ENCODE data around the gene TJP1.
"Not testable (repeated sequence)": the region's sequence is repeated elsewhere in the genome, so short reads cannot be mapped to it uniquely, and the experiment has no call there.

Gene TJP1

DNA sequence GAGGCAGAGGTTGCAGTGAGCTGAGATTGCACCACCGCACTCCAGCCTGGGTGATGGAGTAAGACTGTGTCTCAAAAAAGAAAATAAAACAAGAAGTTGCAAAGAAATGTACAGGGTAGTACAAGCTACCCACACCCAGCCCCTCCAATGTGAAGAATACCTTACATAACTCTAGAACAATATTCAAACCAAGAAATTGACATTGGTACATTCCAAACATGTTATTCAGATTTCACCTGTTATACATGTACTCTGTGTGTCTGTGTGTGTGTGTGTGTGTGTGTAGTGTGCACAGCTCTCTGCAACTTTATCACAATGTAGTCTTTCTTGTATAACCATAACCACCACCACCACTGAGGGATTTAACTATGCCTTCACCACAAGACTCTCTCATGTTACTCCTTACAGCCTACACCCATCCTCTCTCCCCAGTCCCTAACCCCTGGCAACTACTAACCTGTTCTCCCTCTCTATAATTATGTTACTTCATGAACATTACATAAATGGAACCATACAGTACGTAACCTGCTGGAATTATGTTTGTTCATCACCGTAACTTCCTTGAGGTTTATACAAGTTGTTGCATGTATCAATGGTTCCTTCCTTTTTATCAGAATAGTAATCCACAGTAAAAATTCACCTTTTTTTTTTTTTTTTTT lies 16.2 kb upstream of the TJP1 start:
- no peak for DNase-seq

GRCh38 chr15:29835301-29835700 lies 13.0 kb upstream of the TJP1 start:
- no peak for DNase-seq

DNA sequence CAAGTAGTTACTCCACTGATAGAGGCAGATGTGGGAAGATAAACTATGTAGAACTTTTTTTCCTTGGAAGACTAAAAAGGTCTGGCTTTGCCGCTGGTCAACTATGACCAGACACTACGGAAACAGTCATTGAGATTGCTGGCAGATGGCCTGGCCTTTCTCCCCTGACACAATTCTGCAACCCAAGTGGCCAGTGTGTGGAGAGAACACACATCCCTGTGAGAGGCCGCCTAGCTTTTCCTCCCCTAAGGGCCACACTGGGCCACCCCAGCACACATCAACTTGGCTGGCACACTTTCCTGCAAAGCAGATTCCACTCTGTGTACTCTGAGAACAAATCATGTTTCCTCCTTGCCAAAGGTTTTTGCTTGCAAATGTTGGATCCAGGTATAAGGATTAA lies 10.4 kb upstream of the TJP1 start:
- DNase-seq = no peak

DNA sequence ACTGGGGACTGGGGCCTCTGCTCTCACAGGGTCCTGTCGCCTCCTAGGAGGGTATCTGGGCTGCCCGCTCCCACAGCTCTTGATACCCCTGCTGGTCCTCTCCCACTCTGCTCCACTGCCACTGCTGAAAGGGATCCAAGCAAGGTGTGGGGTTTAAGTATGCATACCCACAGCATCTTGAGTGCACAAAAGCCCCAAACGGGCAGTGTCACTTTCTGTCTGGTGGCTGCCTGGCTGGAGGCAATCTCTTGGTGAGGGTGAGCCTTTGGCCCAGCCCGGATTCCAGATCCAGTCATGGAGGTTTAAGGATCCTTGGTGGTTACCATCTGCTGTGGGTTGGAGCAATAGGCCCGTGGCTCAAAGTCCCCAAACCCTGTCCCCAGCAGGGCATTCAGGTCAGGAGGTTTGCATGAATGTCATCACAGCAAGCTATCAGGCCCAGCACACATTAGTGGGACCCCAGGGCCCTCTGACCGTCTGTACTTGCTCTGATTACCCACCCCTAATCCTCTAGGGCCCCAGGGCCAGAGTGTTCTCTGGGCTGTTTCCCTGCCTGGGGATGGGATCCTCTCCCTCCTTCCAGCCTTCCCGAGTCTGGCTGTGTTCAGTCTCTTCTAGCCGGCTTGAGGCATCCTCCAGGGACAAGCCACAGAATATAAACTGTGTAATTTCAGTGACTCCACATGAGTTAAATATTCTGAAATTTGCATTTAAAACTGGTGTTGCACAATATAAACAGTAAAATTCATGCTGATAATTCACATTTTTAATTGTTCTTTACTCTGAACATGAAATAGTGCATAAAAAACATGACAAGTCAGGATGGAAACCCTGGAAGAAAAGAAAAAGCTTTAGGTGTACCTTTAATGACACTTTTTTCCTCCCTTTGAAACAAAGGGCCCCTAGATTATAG lies 4.9 kb upstream of the TJP1 start:
- DNase-seq = no peak

- DNase-seq = no peak
These were observed 3.0 kb upstream of the TJP1 start for GRCh38 chr15:29825227-29825626.

- DNase-seq = no peak
These were observed 604 bp upstream of the TJP1 start for GRCh38 chr15:29822684-29823459.

- DNase-seq = peak; percentile 55
These were observed 710 bp downstream of the TJP1 start for GRCh38 chr15:29821416-29822099.

GRCh38 chr15:29820394-29821154 lies 1.7 kb downstream of the TJP1 start:
- DNase-seq = no peak

DNA sequence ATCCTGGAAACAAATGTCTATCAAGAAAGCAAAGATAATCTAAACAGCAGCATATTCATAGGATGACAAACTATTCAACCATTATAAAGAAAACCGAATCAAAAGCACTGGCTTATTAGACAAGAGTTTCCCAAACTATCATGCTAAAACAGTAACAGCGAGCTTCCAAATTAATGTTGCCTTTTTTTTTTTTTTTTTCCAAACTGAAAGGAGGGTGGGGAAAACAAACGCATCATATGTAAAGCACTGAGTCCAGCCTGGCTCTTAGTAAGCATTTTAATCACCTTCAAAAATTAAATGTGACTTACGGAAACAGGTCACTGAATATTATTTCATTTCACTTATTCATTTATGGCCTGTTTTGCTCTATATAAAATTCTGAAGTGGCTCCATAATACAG lies 2.3 kb downstream of the TJP1 start:
- no peak for DNase-seq

DNA sequence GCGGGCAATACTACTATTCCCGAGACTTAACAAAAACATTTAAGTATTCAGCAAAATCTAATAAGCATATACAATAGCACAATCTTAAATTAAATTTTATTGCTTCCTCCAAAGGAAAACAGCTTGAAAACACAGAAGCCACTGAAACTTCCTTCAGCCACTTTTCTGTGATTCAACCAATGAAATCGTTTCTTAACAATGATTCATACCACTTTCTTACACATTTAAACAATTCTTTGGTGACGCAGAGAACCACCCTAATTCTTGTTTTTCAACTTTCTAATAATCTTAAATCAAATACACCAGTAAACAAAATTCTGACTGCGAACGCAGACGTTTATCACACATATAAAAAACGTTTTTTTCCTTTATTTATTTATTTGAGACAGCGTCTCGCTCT lies 4.1 kb downstream of the TJP1 start:
- DNase-seq = no peak

DNA sequence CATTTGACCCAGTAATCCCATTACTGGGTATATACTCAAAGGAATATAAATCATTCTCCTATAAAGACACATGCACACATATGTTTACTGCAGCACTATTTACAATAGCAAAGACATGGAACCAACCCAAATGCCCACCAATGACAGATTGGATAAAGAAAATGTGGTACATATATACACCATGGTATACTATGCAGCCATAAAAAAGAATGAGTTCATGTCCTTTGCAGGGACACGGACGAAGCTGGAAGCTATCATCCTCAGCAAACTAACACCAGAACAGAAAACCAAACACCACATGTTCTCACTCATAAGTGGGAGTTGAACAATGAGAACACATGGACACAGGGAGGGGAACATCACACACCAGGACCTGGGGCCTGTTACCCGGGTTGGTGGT lies 4.8 kb downstream of the TJP1 start:
- not testable (repeated sequence) for DNase-seq

DNA sequence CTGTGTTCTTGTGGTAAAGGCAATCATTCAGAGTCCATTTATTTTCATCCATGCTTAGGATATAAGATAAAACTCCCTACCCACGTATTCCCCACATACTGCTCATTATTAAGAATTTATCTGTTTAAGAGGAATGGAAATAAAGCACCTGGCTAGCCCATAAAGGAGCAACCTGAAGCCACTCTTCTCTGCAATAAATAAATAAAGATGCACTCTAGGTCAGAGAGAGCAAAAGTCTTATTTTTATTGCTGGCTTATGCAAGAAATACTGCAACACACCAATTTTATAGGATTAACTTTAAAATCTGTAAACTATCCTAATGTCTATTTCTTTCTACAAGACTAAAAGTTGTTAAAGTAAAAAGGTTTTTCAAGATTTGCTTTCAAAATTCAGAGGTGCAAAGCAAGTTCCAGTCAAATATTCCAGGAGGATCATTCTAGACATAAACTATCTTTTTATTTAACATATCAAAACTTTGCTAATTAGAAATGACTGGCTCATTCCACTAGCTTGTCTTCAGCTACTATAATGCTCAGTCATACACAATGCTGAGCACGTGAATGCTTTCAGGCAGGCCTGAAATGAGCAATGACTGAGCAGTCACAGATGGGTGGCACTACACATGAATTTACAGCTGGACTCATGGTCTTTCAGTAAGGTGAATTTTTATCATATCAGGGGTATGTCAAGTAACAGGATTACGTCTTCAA lies 7.1 kb downstream of the TJP1 start:
- no peak for DNase-seq

- no peak for DNase-seq
These were observed 9.3 kb downstream of the TJP1 start for GRCh38 chr15:29813009-29813408.

- DNase-seq = no peak
These were observed 9.9 kb downstream of the TJP1 start for GRCh38 chr15:29812384-29812694.

GRCh38 chr15:29811691-29812383 lies 10.4 kb downstream of the TJP1 start:
- no peak for DNase-seq

DNA sequence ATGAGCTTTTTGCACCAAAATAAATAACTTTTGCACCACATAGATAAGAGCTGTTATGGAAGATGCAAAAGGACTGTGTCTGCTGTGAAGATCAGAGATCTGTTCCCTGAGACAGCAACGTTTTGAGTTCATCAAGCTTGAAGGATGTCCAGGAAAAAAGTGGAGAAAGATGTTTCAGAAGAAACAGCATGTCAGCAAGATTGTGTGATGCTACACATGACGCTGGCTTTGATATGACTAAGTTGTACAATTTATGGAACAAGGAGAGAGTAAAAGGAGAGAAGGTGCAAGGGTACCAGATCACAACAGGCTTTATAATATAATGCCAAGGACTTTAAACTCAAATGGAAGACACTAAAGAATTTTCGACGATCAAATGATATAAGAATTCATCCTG lies 16.6 kb downstream of the TJP1 start:
- no peak for DNase-seq

- DNase-seq = no peak
These were observed 17.1 kb downstream of the TJP1 start for GRCh38 chr15:29805043-29805707.

DNA sequence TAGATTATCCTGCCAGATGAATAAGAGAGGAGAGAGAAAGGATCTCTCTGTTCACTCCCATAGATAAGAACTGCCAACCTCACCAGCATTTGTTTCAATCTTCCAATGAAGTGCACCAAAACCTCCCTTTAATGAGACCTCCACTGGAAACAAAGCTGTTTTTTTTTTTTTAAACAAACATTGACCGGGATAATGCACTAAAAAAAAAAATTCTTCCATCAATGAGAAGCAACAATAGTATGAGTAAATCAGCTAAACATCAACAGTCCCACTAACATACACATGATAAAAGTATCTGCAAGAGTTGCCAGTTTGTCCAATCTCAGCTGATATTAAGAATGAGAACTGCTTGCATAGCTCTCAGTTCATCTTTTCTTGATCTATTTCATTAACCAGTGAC lies 19.9 kb downstream of the TJP1 start:
- DNase-seq = no peak

DNA sequence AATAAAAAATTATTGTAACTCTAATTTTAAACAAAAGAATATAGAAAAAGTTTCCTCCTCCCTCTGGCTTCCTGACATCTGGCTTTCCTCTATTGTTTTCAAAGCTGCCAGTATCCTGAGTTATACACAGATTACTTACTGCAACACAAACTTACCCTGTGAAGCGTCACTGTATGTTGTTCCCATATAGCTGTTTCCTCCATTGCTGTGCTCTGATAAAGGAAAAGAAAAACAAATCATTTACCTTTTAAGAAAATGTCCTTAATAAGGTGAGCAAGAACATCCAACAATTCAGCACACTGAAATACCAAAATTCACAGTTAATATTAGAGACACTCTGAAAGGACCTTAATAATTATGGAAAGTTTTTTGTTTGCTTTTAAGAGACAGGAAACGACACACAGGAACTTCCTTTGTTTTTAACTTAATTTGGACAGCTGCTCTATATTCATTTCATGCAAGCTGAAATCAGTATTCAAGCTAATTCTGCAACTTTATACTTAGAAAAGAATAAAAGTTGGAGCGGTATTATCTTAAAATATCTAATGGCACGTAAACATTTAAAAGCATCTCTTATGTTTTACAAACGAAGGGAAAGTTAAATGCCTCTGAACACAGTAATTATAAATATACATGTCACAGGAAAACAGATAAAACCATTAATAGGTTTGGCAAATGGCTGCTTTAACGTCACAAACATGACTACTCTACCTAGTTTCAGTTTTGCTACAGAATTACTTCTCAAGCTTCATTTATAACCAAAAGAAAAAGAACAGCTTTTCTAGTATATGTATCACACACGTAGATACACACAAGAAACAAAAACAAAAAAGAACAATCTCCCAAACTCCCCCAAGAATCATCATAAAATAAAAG lies 21.5 kb downstream of the TJP1 start:
- DNase-seq = no peak

- no peak for DNase-seq
These were observed 22.4 kb downstream of the TJP1 start for GRCh38 chr15:29799859-29800258.

All from suppressor macrophage treated with lipopolysaccharide for 4 hours (primary cell).